Measurements from ENCODE around the gene LRRC49. TPM values are rescaled to one million over a fixed set of nuclear protein-coding genes. Genes with fewer than 3 reads are reported as not detected.

LRRC49 gene
- total and polyA plus RNA-seq, 10 of the 15 experiments (the other 5 are each of a cell fraction or from before 2014, with no cell fraction given) = 1.4 to 3.7 (median 2.9) TPM

DNA sequence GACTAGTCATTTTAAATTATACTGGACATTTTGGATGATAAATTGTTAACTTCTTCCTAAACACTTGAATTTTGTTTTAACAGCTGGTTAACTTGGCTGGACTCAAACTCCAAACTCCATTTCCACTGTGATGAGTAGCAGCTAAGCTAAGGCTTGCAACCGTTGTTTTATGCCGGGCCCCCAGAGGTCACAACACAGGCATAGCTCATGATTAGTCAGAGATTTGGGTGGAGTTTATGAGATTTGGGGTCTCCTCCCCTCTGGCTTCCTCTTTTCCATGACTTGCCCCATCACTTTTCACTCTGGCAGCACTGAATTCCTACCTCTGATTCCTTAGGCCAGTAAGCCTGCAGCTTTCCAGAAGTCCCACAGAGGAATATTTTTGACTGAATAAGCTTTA lies 13.2 kb upstream of the LRRC49 start:
- no peak overlapping the region for H3K27ac ChIP-seq (ENCODE audit: control insufficient read depth, insufficient read depth)
- peaks cover 11% of the 10 kb centered on the region for H3K4me1 ChIP-seq (ENCODE audit: control insufficient read depth, insufficient read depth, low read length)
- BruUV-seq (replicated peaks) = no TSS peak
- DNase-seq (ENCODE audit: low read depth, low spot score) (no peak), FAIRE-seq (no peak), ATAC-seq (no peak)
- RAD21 ChIA-PET (ENCODE audit: unreplicated experiment) = no interaction called here
- H4K20me1 ChIP-seq (ENCODE audit: control insufficient read depth, insufficient read depth) = no peaks in the 10 kb centered on the region
- in situ Hi-C loops (cut with MboI) = no loop called here
- H3K4me3 ChIP-seq = no peak overlapping the region
- H3K4me2 ChIP-seq (ENCODE audit: control insufficient read depth, insufficient read depth) = no peak overlapping the region
- intact Hi-C loops (cut with micrococcal nuclease; ENCODE audit: unreplicated experiment) = no loop called here
- CTCF ChIA-PET = no interaction called here
- 96% methylated on average over 2 of the region's 2 CpGs for WGBS (ENCODE audit: insufficient coverage, insufficient replicate concordance, low lambda C conversion rate, missing lambda C conversion rate)
- TF ChIP-seq, protein P1, sequence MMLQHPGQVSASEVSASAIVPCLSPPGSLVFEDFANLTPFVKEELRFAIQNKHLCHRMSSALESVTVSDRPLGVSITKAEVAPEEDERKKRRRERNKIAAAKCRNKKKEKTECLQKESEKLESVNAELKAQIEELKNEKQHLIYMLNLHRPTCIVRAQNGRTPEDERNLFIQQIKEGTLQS (IDR thresholded peaks at IDR 0.05; ENCODE audit: borderline replicate concordance, extremely low read depth, low read depth, low read length) = no peak
- TF ChIP-seq MXI1 (IDR thresholded peaks at IDR 0.05; ENCODE audit: low read depth, low read length) = no peak
- POLR2A ChIA-PET = no interaction called here
- H3K27me3 ChIP-seq (replicated peaks in 1 of 2; ENCODE audit: control insufficient read depth in 2 of 2, insufficient read depth in 2 of 2, low read length in 1 of 2) = no peaks in the 10 kb centered on the region
- no peaks in the 10 kb centered on the region for H3K36me3 ChIP-seq (ENCODE audit: control insufficient read depth in 2 of 2, insufficient read depth in 2 of 2, low read length in 1 of 2)
- H3K9me3 ChIP-seq (replicated peaks; ENCODE audit: control insufficient read depth, insufficient read depth, low read length) = no peaks in the 10 kb centered on the region
- H3K79me2 ChIP-seq (ENCODE audit: control insufficient read depth, insufficient read depth, low read length) = no peaks in the 10 kb centered on the region
- no peak overlapping the region for H2AFZ ChIP-seq (ENCODE audit: control insufficient read depth, low read depth, low read length)
- SMC1A ChIA-PET (ENCODE audit: uncharacterized antibody, unreplicated experiment) = no interaction called here
- H3K9ac ChIP-seq (ENCODE audit: control insufficient read depth, insufficient read depth, low read length) = no peak overlapping the region

DNA sequence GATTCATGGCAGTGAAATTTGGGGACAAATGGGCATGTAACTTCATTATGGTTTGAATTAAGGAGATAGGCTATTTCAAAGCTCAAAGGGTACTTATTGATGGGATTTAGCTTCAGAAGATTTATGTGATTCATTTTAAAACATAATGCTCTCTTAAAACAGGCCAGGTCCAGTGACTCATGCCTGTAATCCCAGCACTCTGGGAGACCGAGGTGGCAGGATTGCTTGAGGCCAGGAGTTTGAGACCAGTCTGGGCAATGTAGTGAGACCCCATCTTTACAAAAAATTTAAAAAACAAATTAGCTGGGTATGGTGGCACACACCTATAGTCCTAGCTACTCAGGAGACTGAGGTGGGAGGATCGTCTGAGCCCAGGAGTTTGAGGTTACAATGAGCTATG lies 11.8 kb upstream of the LRRC49 start:
- no peak for ATAC-seq
- intact Hi-C loops (cut with micrococcal nuclease; ENCODE audit: unreplicated experiment) = no loop called here
- no TSS peak for BruUV-seq (replicated peaks)
- TF ChIP-seq, protein P2, sequence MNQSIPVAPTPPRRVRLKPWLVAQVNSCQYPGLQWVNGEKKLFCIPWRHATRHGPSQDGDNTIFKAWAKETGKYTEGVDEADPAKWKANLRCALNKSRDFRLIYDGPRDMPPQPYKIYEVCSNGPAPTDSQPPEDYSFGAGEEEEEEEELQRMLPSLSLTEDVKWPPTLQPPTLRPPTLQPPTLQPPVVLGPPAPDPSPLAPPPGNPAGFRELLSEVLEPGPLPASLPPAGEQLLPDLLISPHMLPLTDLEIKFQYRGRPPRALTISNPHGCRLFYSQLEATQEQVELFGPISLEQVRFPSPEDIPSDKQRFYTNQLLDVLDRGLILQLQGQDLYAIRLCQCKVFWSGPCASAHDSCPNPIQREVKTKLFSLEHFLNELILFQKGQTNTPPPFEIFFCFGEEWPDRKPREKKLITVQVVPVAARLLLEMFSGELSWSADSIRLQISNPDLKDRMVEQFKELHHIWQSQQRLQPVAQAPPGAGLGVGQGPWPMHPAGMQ (IDR thresholded peaks at IDR 0.05; ENCODE audit: borderline replicate concordance) = no peak
- TF ChIP-seq, protein P3, sequence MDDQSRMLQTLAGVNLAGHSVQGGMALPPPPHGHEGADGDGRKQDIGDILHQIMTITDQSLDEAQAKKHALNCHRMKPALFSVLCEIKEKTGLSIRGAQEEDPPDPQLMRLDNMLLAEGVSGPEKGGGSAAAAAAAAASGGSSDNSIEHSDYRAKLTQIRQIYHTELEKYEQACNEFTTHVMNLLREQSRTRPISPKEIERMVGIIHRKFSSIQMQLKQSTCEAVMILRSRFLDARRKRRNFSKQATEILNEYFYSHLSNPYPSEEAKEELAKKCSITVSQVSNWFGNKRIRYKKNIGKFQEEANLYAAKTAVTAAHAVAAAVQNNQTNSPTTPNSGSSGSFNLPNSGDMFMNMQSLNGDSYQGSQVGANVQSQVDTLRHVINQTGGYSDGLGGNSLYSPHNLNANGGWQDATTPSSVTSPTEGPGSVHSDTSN (IDR thresholded peaks at IDR 0.05; ENCODE audit: insufficient replicate concordance, low read depth, low read length) = no peak
- TF ChIP-seq ZNF207 (IDR thresholded peaks at IDR 0.05; ENCODE audit: borderline replicate concordance) (no peak), SP1 (IDR thresholded peaks at IDR 0.05; ENCODE audit: low read depth, low read length) (no peak), CHD2 (IDR thresholded peaks at IDR 0.05; ENCODE audit: borderline replicate concordance, low read depth, low read length) (no peak), STAT3 (IDR thresholded peaks at IDR 0.05; ENCODE audit: low read depth, low read length) (no peak), SMC3 (IDR thresholded peaks at IDR 0.05; ENCODE audit: borderline replicate concordance, low read length) (no peak), BHLHE40 (IDR thresholded peaks at IDR 0.05; ENCODE audit: borderline replicate concordance in 1 of 2, low read depth in 2 of 2, low read length in 1 of 2) (no peak), PAX5 (IDR thresholded peaks at IDR 0.05; ENCODE audit: borderline replicate concordance, low read depth, low read length) (no peak)
- TF ChIP-seq, protein P4, sequence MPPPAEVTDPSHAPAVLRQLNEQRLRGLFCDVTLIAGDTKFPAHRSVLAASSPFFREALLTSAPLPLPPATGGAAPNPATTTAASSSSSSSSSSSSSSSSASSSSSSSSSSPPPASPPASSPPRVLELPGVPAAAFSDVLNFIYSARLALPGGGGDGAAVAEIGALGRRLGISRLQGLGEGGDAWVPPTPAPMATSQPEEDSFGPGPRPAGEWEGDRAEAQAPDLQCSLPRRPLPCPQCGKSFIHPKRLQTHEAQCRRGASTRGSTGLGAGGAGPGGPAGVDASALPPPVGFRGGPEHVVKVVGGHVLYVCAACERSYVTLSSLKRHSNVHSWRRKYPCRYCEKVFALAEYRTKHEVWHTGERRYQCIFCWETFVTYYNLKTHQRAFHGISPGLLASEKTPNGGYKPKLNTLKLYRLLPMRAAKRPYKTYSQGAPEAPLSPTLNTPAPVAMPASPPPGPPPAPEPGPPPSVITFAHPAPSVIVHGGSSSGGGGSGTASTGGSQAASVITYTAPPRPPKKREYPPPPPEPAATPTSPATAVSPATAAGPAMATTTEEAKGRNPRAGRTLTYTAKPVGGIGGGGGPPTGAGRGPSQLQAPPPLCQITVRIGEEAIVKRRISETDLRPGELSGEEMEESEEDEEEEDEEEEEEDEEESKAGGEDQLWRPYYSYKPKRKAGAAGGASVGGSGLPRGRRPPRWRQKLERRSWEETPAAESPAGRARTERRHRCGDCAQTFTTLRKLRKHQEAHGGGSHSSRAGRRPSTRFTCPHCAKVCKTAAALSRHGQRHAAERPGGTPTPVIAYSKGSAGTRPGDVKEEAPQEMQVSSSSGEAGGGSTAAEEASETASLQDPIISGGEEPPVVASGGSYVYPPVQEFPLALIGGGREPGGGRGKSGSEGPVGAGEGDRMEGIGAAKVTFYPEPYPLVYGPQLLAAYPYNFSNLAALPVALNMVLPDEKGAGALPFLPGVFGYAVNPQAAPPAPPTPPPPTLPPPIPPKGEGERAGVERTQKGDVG (CRISPR knock-in tag; IDR thresholded peaks at IDR 0.05) = no peak

More for the DNA sequence above, 11.8 kb upstream of the LRRC49 start:
- FAIRE-seq (no peak), DNase-seq (ENCODE audit: low read depth, low spot score) (no peak)
- no peaks in the 10 kb centered on the region for H3K27me3 ChIP-seq (replicated peaks in 1 of 2; ENCODE audit: control insufficient read depth in 2 of 2, insufficient read depth in 2 of 2, low read length in 1 of 2)
- H3K27ac ChIP-seq (ENCODE audit: control insufficient read depth, insufficient read depth) = no peak overlapping the region
- no peaks in the 10 kb centered on the region for H3K9me3 ChIP-seq (replicated peaks; ENCODE audit: control insufficient read depth, insufficient read depth, low read length)
- in situ Hi-C loops (cut with MboI) = no loop called here
- 46% methylated on average over 2 of the region's 2 CpGs for WGBS (ENCODE audit: insufficient coverage, insufficient replicate concordance, low lambda C conversion rate, missing lambda C conversion rate)
- no peak overlapping the region for H2AFZ ChIP-seq (ENCODE audit: control insufficient read depth, low read depth, low read length)
- POLR2A ChIA-PET = no interaction called here
- no peaks in the 10 kb centered on the region for H4K20me1 ChIP-seq (ENCODE audit: control insufficient read depth, insufficient read depth)
- RAD21 ChIA-PET (ENCODE audit: unreplicated experiment) = no interaction called here
- SMC1A ChIA-PET (ENCODE audit: uncharacterized antibody, unreplicated experiment) = no interaction called here
- H3K4me2 ChIP-seq (ENCODE audit: control insufficient read depth, insufficient read depth) = no peak overlapping the region
- H3K9ac ChIP-seq (ENCODE audit: control insufficient read depth, insufficient read depth, low read length) = no peak overlapping the region
- no peak overlapping the region for H3K4me3 ChIP-seq
- no peaks in the 10 kb centered on the region for H3K79me2 ChIP-seq (ENCODE audit: control insufficient read depth, insufficient read depth, low read length)
- H3K36me3 ChIP-seq (ENCODE audit: control insufficient read depth in 2 of 2, insufficient read depth in 2 of 2, low read length in 1 of 2) = no peaks in the 10 kb centered on the region
- CTCF ChIA-PET = interaction anchor here (1.0 kb wide), 1 partner anchor 37 kb away, joined by 3 read pairs; no protein-coding TSS in a partner anchor
- H3K4me1 ChIP-seq (ENCODE audit: control insufficient read depth, insufficient read depth, low read length) = peaks cover 8% of the 10 kb centered on the region

All from GM12878 (cell line).